ENCODE measurements around the gene OPN4. TPM values are rescaled to one million over a fixed set of nuclear protein-coding genes. Genes with fewer than 3 reads are reported as not detected.

OPN4 gene
- total and polyA plus RNA-seq, 9 of the 15 experiments (the other 6 are each of a cell fraction or from before 2014, with no cell fraction given), result not detected

DNA sequence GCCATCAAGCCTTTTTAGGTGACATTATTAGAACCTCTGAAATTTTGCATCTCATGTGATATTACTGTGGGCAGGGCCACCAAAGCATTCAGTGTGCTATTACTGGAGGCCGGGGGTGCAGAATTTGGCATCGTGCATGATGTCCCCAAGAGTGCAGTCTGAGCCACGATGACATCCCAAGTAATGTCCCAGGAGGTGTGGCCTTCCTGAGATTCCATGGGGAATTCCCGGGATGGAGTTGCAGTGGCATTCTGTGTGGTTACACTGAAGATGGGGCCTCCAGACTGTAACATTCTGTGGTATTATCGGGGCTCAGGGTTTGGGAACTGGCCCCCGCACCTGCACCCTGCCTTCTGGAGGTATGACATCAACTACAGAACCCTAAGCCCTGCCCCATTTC is 23.0 kb downstream of the OPN4 start:
- FAIRE-seq, result no peak
- Histone ChIP-seq H3K79me2 (ENCODE audit: control insufficient read depth, insufficient read depth, low read length) (no peaks in the 10 kb centered on the region), H3K9ac (ENCODE audit: insufficient read depth in 1 of 2, low read depth in 2 of 2, low read length in 2 of 2) (no peak overlapping the region), H3K4me1 (replicated peaks in 1 of 2; ENCODE audit: control insufficient read depth in 2 of 2, insufficient read depth in 2 of 2, low read length in 2 of 2) (peaks cover 9 to 26% of the 10 kb centered on the region in 2 experiments; a peak in 4 of 5 replicates), H3K4me2 (ENCODE audit: insufficient read depth, low read length) (no peak overlapping the region), H3K27ac (ENCODE audit: extremely low read depth, low read depth, low read length) (no peak overlapping the region), H3K9me3 (replicated peaks; ENCODE audit: control insufficient read depth, insufficient read depth, low read depth, low read length) (no peaks in the 10 kb centered on the region), H2AFZ (ENCODE audit: low read depth, low read length) (no peak overlapping the region), H3K36me3 (ENCODE audit: control insufficient read depth, insufficient read depth, low read length) (no peaks in the 10 kb centered on the region), H3K9me1 (ENCODE audit: control insufficient read depth, insufficient read depth, low read length) (no peaks in the 10 kb centered on the region), H3K27me3 (ENCODE audit: control insufficient read depth in 2 of 2, insufficient read depth in 2 of 2, low read length in 2 of 2) (no peaks in the 10 kb centered on the region), H3K4me3 (no peak overlapping the region), H4K20me1 (replicated peaks; ENCODE audit: control insufficient read depth, insufficient read depth, low read length) (no peaks in the 10 kb centered on the region)
- POLR2A ChIA-PET, result interaction anchor here (0.6 kb wide), 1 partner anchor 51 kb away, joined by 4 read pairs; no protein-coding TSS in a partner anchor
- intact Hi-C loops (cut with micrococcal nuclease), result no loop called here
- in situ Hi-C loops (cut with MboI), result no loop called here
- no peak for DNase-seq (ENCODE audit: extremely low read depth in 1 of 4, low spot score in 3 of 4)
- ATAC-seq, result no peak
- WGBS (ENCODE audit: insufficient coverage, low coverage, missing lambda C conversion rate), result 0% methylated on average over 6 of the region's 6 CpGs
- CTCF ChIA-PET (ENCODE audit: low intra/inter-chr PET ratio), result no interaction called here
- BruUV-seq (replicated peaks), result no TSS peak
- TF ChIP-seq SETDB1 (IDR thresholded peaks at IDR 0.05; ENCODE audit: low read length) (no peak), ESRRA (IDR thresholded peaks at IDR 0.05; ENCODE audit: borderline replicate concordance, low read depth) (no peak), PBX2 (CRISPR knock-in tag; IDR thresholded peaks at IDR 0.05; ENCODE audit: low read depth) (no peak), PBX2 (tag; conservative IDR thresholded peaks at IDR 0.05; ENCODE audit: low read depth) (no peak), CHD4 (IDR thresholded peaks at IDR 0.05; ENCODE audit: insufficient read depth, insufficient replicate concordance, low read depth, low read length, poor library complexity, severe bottlenecking) (no peak), ZNF695 (CRISPR knock-in tag; IDR thresholded peaks at IDR 0.05) (no peak), TFAM (CRISPR knock-in tag; conservative IDR thresholded peaks at IDR 0.05) (no peak), SIX5 (IDR thresholded peaks at IDR 0.05; ENCODE audit: borderline replicate concordance in 1 of 2, insufficient read depth in 1 of 2, low read depth in 1 of 2, low read length in 2 of 2) (no peak), FOXM1 (IDR thresholded peaks at IDR 0.05; ENCODE audit: low read depth) (no peak), FOXM1 (CRISPR knock-in tag; IDR thresholded peaks at IDR 0.05; ENCODE audit: low read depth) (no peak), RBM25 (IDR thresholded peaks at IDR 0.05; ENCODE audit: low read depth, low read length, severe bottlenecking) (no peak), HNRNPH1 (optimal IDR thresholded peaks at IDR 0.05; ENCODE audit: low read depth, low read length) (no peak), ZNF764 (CRISPR knock-in tag; IDR thresholded peaks at IDR 0.05; ENCODE audit: low read depth) (no peak), YY1 (IDR thresholded peaks at IDR 0.05; ENCODE audit: borderline replicate concordance in 1 of 3, control insufficient read depth in 1 of 3, extremely low read depth in 1 of 3, insufficient read depth in 3 of 3, insufficient read length in 1 of 3, insufficient replicate concordance in 2 of 3, low read depth in 1 of 3, low read length in 2 of 3) (no peak), NR2C2 (CRISPR knock-in tag; IDR thresholded peaks at IDR 0.05) (no peak), NR2C2 (tag; IDR thresholded peaks at IDR 0.05) (no peak), HDAC2 (IDR thresholded peaks at IDR 0.05) (no peak)
- TF ChIP-seq, protein P1, sequence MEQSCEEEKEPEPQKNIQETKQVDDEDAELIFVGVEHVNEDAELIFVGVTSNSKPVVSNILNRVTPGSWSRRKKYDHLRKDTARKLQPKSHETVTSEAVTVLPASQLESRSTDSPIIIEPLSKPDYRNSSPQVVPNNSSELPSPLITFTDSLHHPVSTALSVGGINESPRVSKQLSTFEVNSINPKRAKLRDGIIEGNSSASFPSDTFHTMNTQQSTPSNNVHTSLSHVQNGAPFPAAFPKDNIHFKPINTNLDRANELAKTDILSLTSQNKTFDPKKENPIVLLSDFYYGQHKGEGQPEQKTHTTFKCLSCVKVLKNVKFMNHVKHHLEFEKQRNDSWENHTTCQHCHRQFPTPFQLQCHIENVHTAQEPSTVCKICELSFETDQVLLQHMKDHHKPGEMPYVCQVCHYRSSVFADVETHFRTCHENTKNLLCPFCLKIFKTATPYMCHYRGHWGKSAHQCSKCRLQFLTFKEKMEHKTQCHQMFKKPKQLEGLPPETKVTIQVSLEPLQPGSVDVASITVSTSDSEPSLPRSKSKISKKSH (CRISPR knock-in tag; IDR thresholded peaks at IDR 0.05), result no peak
